K562 (cell line): Measurements from ENCODE around the gene ADD1. TPM values are rescaled to one million over a fixed set of nuclear protein-coding genes. Genes with fewer than 3 reads are reported as not detected.

Experiments used
- BDP1 ChIP-seq: IDR thresholded peaks from 3 replicates; pipeline ENCODE4 v1.6.1; 2011; ENCODE audit not compliant: insufficient read length, insufficient read depth
- CBX5 ChIP-seq: IDR thresholded peaks from 2 replicates; pipeline ENCODE4 v1.6.1; 2014; ENCODE audit warnings: low read depth, borderline replicate concordance
- CREBBP ChIP-seq: IDR thresholded peaks from one replicate; pipeline ENCODE4 v1.6.1; 2012; ENCODE audit warnings: low read depth, mild to moderate bottlenecking, control low read depth, inconsistent platforms, low read length
- DDX20 ChIP-seq: fragments of 450-650 bp; IDR thresholded peaks from 2 replicates; pipeline ENCODE4 v1.6.1; 2016; ENCODE audit warnings: missing genetic modification characterization, low read depth, mild to moderate bottlenecking, missing compliant biosample characterization, moderate library complexity
- EP300 ChIP-seq: IDR thresholded peaks from 2 replicates; pipeline ENCODE4 v1.6.1; 2012; ENCODE audit warnings: low read length, improper control_type of control experiment
- FOXA1 ChIP-seq: fragments of 450-650 bp; IDR thresholded peaks from 2 replicates; pipeline ENCODE4 v1.6.1; 2016; ENCODE audit warnings: mild to moderate bottlenecking, borderline replicate concordance
- HEY1 ChIP-seq: fragments of 250-450 bp; sonication (Bioruptor Pico); IDR thresholded peaks from 2 replicates; pipeline ENCODE4 v1.5.0; 2020; ENCODE audit warnings: mild to moderate bottlenecking, moderate library complexity, borderline replicate concordance
- HLTF ChIP-seq: fragments of 450-650 bp; IDR thresholded peaks from 2 replicates; pipeline ENCODE4 v1.6.1; 2016
- KDM2B ChIP-seq: fragments of 250-450 bp; sonication (Bioruptor Pico); IDR thresholded peaks from 2 replicates; pipeline ENCODE4 v1.8.0; 2021; ENCODE audit warnings: mild to moderate bottlenecking, moderate library complexity
- MED1 ChIP-seq: sonication (generic); formaldehyde crosslinking; IDR thresholded peaks from 2 replicates; pipeline ENCODE4 v1.8.1; 2023; ENCODE audit warnings: missing genetic modification reagents, borderline replicate concordance
- MLX ChIP-seq, 2 experiments: fragments of 450-650 bp in 1 of 2; sonication (generic) in 1 of 2; formaldehyde crosslinking; conservative IDR thresholded peaks; 2 replicates each; pipeline versions ENCODE4 v1.4.0 to v1.8.1; 2020 to 2022; ENCODE audit warnings: mild to moderate bottlenecking in 1 of 2, missing genetic modification reagents in 1 of 2
- MTA1 ChIP-seq: fragments of 450-650 bp; IDR thresholded peaks from 2 replicates; pipeline ENCODE4 v1.6.1; 2017; ENCODE audit warnings: borderline replicate concordance
- NRF1 ChIP-seq, 2 experiments: fragments of 450-650 bp; IDR thresholded peaks in 1 of 2; conservative IDR thresholded peaks in 1 of 2; 2 replicates each; pipeline ENCODE4 v1.6.1; 2014; ENCODE audit warnings: mild to moderate bottlenecking in 2 of 2
- SMARCB1 ChIP-seq: IDR thresholded peaks from 2 replicates; pipeline ENCODE4 v1.6.1; 2011; ENCODE audit warnings: improper control_type of control experiment, low read depth; ENCODE audit not compliant: insufficient read length
- polyA plus RNA-seq, 8 experiments: library from polyadenylated mRNA; depleted of rRNA in 4 of 8; stranded (reverse) in 5 of 8; unstranded in 3 of 8; fragments of >200 nt; fragmentation: Nextera tagmentation in 2 of 8; fragmentation: Illumina TruSeq in 1 of 8; extraction: Ambion mirVana in 2 of 8; extraction: Trizol in 1 of 8; gene quantifications; 2 replicates each; pipeline versions ENCODE4 v1.2.1 to v1.2.3, GENCODE V29; 2011 to 2014; ENCODE audit warnings: inconsistent platforms in 1 of 8, missing spikeins in 1 of 8
- total RNA-seq, 7 experiments: library from RNA; depleted of rRNA in 6 of 7; stranded (reverse); fragments of >200 nt in 6 of 7; fragmentation: Illumina TruSeq in 2 of 7; extraction: Trizol in 2 of 7; gene quantifications; 2 replicates each; pipeline versions ENCODE4 v1.2.1 to v1.2.3, GENCODE V29; 2011 to 2021; ENCODE audit warnings: low replicate concordance in 1 of 7
- TF ChIP-seq, protein P1 (sequence below): fragments of 250-450 bp; sonication (Bioruptor Pico); IDR thresholded peaks from 2 replicates; pipeline ENCODE4 v1.4.0; 2020
- TF ChIP-seq, protein P2 (sequence below), 3 experiments: fragments of 200-800 bp in 1 of 3; fragments of 250-450 bp in 1 of 3; fragments of 450-650 bp in 1 of 3; sonication (Bioruptor Pico) in 1 of 3; sonication (Bioruptor generic) in 1 of 3; formaldehyde crosslinking in 1 of 3; IDR thresholded peaks; 2 replicates each; pipeline versions ENCODE4 v1.6.1 to v1.8.0; 2016 to 2022; ENCODE audit warnings: mild to moderate bottlenecking in 2 of 3, missing genetic modification characterization in 2 of 3, missing compliant biosample characterization in 1 of 3, moderate library complexity in 1 of 3
- TF ChIP-seq, protein P3 (sequence below): sonication (generic); IDR thresholded peaks from 2 replicates; pipeline ENCODE4 v1.6.1; 2016

Gene ADD1
- total and polyA plus RNA-seq, 9 of the 15 experiments (the other 6 are each of a cell fraction or from before 2014, with no cell fraction given) = 17.5 to 153 (median 74.0) TPM

GRCh38 chr4:2843263-2843940 lies at the start of gene ADD1 (continued):
- TF ChIP-seq, protein P1, sequence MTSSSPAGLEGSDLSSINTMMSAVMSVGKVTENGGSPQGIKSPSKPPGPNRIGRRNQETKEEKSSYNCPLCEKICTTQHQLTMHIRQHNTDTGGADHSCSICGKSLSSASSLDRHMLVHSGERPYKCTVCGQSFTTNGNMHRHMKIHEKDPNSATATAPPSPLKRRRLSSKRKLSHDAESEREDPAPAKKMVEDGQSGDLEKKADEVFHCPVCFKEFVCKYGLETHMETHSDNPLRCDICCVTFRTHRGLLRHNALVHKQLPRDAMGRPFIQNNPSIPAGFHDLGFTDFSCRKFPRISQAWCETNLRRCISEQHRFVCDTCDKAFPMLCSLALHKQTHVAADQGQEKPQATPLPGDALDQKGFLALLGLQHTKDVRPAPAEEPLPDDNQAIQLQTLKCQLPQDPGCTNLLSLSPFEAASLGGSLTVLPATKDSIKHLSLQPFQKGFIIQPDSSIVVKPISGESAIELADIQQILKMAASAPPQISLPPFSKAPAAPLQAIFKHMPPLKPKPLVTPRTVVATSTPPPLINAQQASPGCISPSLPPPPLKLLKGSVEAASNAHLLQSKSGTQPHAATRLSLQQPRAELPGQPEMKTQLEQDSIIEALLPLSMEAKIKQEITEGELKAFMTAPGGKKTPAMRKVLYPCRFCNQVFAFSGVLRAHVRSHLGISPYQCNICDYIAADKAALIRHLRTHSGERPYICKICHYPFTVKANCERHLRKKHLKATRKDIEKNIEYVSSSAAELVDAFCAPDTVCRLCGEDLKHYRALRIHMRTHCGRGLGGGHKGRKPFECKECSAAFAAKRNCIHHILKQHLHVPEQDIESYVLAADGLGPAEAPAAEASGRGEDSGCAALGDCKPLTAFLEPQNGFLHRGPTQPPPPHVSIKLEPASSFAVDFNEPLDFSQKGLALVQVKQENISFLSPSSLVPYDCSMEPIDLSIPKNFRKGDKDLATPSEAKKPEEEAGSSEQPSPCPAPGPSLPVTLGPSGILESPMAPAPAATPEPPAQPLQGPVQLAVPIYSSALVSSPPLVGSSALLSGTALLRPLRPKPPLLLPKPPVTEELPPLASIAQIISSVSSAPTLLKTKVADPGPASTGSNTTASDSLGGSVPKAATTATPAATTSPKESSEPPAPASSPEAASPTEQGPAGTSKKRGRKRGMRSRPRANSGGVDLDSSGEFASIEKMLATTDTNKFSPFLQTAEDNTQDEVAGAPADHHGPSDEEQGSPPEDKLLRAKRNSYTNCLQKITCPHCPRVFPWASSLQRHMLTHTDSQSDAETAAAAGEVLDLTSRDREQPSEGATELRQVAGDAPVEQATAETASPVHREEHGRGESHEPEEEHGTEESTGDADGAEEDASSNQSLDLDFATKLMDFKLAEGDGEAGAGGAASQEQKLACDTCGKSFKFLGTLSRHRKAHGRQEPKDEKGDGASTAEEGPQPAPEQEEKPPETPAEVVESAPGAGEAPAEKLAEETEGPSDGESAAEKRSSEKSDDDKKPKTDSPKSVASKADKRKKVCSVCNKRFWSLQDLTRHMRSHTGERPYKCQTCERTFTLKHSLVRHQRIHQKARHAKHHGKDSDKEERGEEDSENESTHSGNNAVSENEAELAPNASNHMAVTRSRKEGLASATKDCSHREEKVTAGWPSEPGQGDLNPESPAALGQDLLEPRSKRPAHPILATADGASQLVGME (CRISPR knock-in tag) = 0 out of 2 replicates have a peak, but pooled peaks have one; percentile 74
- TF ChIP-seq EP300 (peak; percentile 15; the same call in 1 of the 2 replicates), HEY1 (CRISPR knock-in tag) (no peak), DDX20 (tag) (no peak), CBX5 (no peak), FOXA1 (no peak), MTA1 (0 out of 2 replicates have a peak, but pooled peaks have one; percentile 21), MLX (CRISPR knock-in tag; conservative IDR thresholded peaks at IDR 0.05) (no peak), SMARCB1 (no peak), HLTF (no peak), MED1 (no peak), NRF1 (conservative IDR thresholded peaks at IDR 0.05 in 1 of 2, IDR thresholded peaks at IDR 0.05 in 1 of 2) (peak; percentile 52 to 59), BDP1 (no peak), KDM2B (0 out of 2 replicates have a peak, but pooled peaks have one; percentile 57), CREBBP (no peak)
- TF ChIP-seq, protein P2, sequence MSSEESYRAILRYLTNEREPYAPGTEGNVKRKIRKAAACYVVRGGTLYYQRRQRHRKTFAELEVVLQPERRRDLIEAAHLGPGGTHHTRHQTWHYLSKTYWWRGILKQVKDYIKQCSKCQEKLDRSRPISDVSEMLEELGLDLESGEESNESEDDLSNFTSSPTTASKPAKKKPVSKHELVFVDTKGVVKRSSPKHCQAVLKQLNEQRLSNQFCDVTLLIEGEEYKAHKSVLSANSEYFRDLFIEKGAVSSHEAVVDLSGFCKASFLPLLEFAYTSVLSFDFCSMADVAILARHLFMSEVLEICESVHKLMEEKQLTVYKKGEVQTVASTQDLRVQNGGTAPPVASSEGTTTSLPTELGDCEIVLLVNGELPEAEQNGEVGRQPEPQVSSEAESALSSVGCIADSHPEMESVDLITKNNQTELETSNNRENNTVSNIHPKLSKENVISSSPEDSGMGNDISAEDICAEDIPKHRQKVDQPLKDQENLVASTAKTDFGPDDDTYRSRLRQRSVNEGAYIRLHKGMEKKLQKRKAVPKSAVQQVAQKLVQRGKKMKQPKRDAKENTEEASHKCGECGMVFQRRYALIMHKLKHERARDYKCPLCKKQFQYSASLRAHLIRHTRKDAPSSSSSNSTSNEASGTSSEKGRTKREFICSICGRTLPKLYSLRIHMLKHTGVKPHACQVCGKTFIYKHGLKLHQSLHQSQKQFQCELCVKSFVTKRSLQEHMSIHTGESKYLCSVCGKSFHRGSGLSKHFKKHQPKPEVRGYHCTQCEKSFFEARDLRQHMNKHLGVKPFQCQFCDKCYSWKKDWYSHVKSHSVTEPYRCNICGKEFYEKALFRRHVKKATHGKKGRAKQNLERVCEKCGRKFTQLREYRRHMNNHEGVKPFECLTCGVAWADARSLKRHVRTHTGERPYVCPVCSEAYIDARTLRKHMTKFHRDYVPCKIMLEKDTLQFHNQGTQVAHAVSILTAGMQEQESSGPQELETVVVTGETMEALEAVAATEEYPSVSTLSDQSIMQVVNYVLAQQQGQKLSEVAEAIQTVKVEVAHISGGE (CRISPR knock-in tag; IDR thresholded peaks at IDR 0.05) = peak in 1 of 3 experiments; percentile 63; a peak in 2 of 6 replicates
- TF ChIP-seq, protein P3, sequence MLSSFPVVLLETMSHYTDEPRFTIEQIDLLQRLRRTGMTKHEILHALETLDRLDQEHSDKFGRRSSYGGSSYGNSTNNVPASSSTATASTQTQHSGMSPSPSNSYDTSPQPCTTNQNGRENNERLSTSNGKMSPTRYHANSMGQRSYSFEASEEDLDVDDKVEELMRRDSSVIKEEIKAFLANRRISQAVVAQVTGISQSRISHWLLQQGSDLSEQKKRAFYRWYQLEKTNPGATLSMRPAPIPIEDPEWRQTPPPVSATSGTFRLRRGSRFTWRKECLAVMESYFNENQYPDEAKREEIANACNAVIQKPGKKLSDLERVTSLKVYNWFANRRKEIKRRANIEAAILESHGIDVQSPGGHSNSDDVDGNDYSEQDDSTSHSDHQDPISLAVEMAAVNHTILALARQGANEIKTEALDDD = no peak
